Stomach smooth muscle (tissue), 2 donors: ENCODE data around the gene KCNJ1.

Source experiments
- H3K27ac ChIP-seq: one replicate; pipeline ENCODE4 v1.7.0; 2013; ENCODE audit warnings: mild to moderate bottlenecking, low read length, inconsistent platforms
- H3K27me3 ChIP-seq, 2 donors: one replicate each; pipeline ENCODE4 v1.7.0; 2013; ENCODE audit warnings: low read length in 2 of 2; ENCODE audit not compliant: insufficient read depth in 2 of 2, control insufficient read depth in 1 of 2
- H3K36me3 ChIP-seq, 2 donors: one replicate each; pipeline ENCODE4 v1.7.0; 2013; ENCODE audit warnings: low read length in 2 of 2; ENCODE audit not compliant: control insufficient read depth in 2 of 2, insufficient read depth in 2 of 2
- H3K4me1 ChIP-seq: one replicate; pipeline ENCODE4 v1.7.0; 2013; ENCODE audit warnings: low read length; ENCODE audit not compliant: control insufficient read depth, insufficient read depth
- H3K4me3 ChIP-seq, 2 donors: one replicate each; pipeline ENCODE4 v1.7.0; 2013; ENCODE audit warnings: low read length in 2 of 2
- H3K9ac ChIP-seq, 2 donors: one replicate each; pipeline ENCODE4 v1.7.0; 2013; ENCODE audit warnings: low read length in 2 of 2, mild to moderate bottlenecking in 1 of 2
- H3K9me3 ChIP-seq, 2 donors: one replicate each; pipeline ENCODE4 v1.7.0; 2013; ENCODE audit warnings: low read length in 2 of 2; ENCODE audit not compliant: control insufficient read depth in 2 of 2
- donor health status: healthy.
- donor health status: Pancreatic carcinoma.

KCNJ1 gene

DNA sequence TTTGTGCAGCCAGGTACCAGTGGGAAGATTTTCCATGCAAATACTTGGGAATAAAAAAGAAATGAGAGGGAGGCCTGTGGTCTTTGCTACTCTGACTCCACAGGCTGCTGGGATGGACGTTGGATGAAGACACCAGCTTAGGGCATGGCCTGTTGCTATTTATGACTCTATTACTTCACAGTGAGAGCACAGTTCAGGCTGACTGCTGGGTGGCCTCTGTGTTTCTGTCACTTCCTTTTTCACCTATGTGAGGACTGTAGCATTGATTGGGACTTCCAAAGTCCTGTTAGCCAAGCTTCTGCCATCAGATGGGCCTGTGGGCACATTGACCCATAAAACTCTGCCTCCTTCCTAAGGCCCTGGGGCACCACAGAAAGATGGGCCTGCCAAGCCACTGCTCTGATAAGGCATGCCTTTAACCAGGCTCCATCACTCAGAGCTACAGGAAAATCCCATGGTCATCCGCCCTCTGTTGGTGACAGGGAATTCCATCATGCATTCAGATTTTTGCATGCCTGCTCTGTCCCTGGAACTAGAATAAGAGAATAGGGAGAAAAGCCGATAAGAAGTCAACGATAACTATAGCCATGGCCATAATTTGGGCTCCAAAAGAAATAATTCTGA lies 64.6 kb downstream of the KCNJ1 start:
- no peaks in the 10 kb centered on the region for H3K27me3 ChIP-seq
- H3K9ac ChIP-seq: no peak overlapping the region
- no peak overlapping the region for H3K27ac ChIP-seq
- no peaks in the 10 kb centered on the region for H3K36me3 ChIP-seq
- no peaks in the 10 kb centered on the region for H3K4me1 ChIP-seq
- H3K4me3 ChIP-seq: no peak overlapping the region
- no peaks in the 10 kb centered on the region for H3K9me3 ChIP-seq

DNA sequence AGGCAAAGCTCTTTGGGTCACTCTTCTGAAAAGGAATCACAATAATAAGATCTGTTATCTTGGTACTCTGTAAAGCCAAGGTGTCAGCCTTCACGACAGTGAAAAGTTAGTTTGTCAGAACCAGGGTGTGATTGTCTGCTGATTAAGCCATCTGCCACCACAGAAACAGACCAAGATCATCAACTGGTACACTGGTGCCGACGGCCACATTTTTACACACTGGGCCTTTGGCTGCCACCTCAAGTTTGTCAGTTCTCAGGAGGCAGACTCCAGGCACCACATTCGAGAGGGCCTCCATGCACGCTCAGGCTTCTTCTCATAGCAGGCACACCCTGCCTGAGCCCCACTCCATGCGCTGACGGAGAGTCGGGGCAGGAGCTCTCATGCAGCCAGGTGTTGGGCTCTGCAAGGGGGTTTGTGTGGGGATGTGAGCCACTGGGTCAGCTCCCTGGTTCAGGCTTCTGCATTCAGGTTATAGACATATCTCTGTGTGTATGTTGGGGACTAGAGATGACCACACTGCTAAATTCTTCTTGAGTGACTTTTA lies 66.2 kb downstream of the KCNJ1 start:
- Histone ChIP-seq H3K4me1 (no peaks in the 10 kb centered on the region), H3K9me3 (no peaks in the 10 kb centered on the region), H3K9ac (no peak overlapping the region), H3K27ac (no peak overlapping the region), H3K36me3 (no peaks in the 10 kb centered on the region), H3K27me3 (no peaks in the 10 kb centered on the region), H3K4me3 (no peak overlapping the region)

DNA sequence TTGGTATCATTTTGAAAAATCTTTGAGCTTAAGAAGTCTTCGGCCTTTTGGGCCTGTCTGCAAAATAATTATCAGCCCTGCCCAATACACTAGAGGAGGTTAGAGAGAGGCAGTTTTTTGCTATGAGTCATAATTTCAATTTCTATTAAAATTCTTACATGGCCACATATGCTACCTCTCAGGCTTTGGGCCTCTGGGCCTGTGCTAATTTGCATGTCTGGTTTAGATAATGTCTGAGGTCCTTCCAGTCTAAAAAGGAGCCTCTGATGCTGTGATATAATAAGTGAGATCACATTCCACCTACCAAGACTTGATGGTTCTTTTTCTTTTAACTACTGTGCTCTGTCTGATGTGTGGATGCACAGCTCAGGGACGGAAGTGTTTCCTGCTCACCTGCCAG lies 70.8 kb downstream of the KCNJ1 start:
- H3K9ac ChIP-seq: no peak overlapping the region
- H3K36me3 ChIP-seq: no peaks in the 10 kb centered on the region
- no peaks in the 10 kb centered on the region for H3K27me3 ChIP-seq
- no peaks in the 10 kb centered on the region for H3K9me3 ChIP-seq
- H3K27ac ChIP-seq: no peak overlapping the region
- H3K4me3 ChIP-seq: no peak overlapping the region
- no peaks in the 10 kb centered on the region for H3K4me1 ChIP-seq

- H3K4me3 ChIP-seq: no peak overlapping the region
- H3K4me1 ChIP-seq: no peaks in the 10 kb centered on the region
- no peaks in the 10 kb centered on the region for H3K27me3 ChIP-seq
- H3K9ac ChIP-seq: no peak overlapping the region
- H3K27ac ChIP-seq: no peak overlapping the region
- H3K36me3 ChIP-seq: no peaks in the 10 kb centered on the region
- no peaks in the 10 kb centered on the region for H3K9me3 ChIP-seq
Observed at GRCh38 chr11:128790196-128790595, 76.9 kb downstream of the KCNJ1 start.

DNA sequence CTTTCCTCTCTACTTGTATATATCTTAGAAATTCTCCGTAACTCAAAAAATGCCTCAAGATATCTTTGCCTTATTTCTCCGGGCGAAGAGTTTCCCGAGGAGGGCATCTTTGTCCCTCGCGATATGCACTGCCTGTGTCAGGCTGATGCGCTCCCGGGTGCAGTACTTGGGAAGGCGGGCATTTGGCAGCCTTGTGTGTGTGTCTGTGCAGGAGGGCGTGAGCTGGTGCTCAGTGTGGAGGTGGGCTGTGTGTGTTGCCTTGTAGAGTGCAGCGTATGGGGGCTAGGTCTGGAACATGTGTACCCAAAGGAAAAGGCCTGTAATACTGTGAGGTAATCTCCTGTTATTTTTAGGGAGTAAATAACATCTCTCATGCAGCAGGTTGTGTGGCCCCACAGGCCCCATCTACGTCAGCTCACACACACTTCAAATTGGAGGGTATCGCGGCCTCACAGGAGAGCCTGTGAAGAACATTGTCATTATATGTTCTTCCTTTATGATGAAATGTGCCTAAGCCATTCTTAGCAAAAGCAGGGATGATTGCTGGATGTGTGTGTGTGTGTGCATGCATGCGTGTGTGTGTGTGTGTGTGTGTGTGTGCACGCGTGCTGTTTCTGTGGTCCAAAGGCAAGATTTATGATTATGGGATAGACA lies 77.5 kb downstream of the KCNJ1 start:
- H3K27me3 ChIP-seq: no peaks in the 10 kb centered on the region
- no peaks in the 10 kb centered on the region for H3K4me1 ChIP-seq
- no peaks in the 10 kb centered on the region for H3K9me3 ChIP-seq
- H3K4me3 ChIP-seq: no peak overlapping the region
- H3K36me3 ChIP-seq: no peaks in the 10 kb centered on the region
- no peak overlapping the region for H3K27ac ChIP-seq
- no peak overlapping the region for H3K9ac ChIP-seq
